Neural crest cell (in vitro differentiated cells): ENCODE measurements around the gene SH3TC1. TPM values are rescaled to one million over a fixed set of nuclear protein-coding genes. Genes with fewer than 3 reads are reported as not detected.

Source experiments
- DNase-seq: peaks from one replicate; pipeline ENCODE4 v3.0.0; 2021; ENCODE audit warnings: low read depth, mixed read lengths, low spot score
- H3K27ac Mint-ChIP-seq: one replicate; pipeline ENCODE4 v1.8.0; 2021; ENCODE audit warnings: mild to moderate bottlenecking, mixed read lengths; ENCODE audit not compliant: unreplicated experiment
- H3K27me3 Mint-ChIP-seq: 2 replicates; pipeline ENCODE4 v1.8.0; 2021; ENCODE audit warnings: low read depth, mild to moderate bottlenecking, mixed read lengths
- H3K36me3 Mint-ChIP-seq: 2 replicates; pipeline ENCODE4 v1.8.0; 2021; ENCODE audit warnings: low read depth, mild to moderate bottlenecking, mixed read lengths
- H3K4me1 Mint-ChIP-seq: 2 replicates; pipeline ENCODE4 v1.8.0; 2021; ENCODE audit warnings: mixed read lengths
- H3K4me3 Mint-ChIP-seq: one replicate; pipeline ENCODE4 v1.8.0; 2021; ENCODE audit warnings: mild to moderate bottlenecking, mixed read lengths
- H3K9me3 Mint-ChIP-seq: 2 replicates; pipeline ENCODE4 v1.8.0; 2021; ENCODE audit warnings: mixed read lengths
- total RNA-seq: library from RNA; stranded (reverse); gene quantifications from 2 replicates; pipeline ENCODE4 v1.2.1, GENCODE V29; 2021
- TF ChIP-seq, protein P1 (sequence below): fragments of 200-600 bp; sonication (generic); conservative IDR thresholded peaks from 2 replicates; pipeline ENCODE4 v1.5.0; 2021; ENCODE audit warnings: antibody characterized with exemption, mild to moderate bottlenecking

Gene SH3TC1
- total RNA-seq, 1 donor from 2014 or later: 2.7 TPM

DNA sequence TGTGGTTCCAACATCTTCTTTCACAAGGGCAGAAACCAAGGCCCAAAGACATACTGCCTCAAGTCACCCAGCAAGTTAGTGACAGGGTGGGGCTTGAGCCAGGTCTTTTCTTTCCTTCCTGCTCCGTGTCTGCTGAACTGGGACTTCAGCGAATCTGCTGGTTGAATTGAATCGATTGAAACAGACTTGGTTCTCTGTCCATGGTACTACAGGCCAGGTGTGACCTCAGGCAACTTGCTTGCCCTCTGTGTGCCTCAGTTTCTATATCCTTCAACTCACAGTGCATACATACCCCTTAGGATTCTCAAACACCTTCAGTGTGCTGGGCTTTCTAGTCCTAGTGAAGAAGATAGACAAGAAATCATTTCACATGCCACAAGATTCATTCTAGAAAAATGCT lies 38.5 kb upstream of the SH3TC1 start:
- H3K27me3 Mint-ChIP-seq: peaks cover 34% of the 10 kb centered on the region
- H3K27ac Mint-ChIP-seq: no peak overlapping the region
- no peaks in the 10 kb centered on the region for H3K36me3 Mint-ChIP-seq
- TF ChIP-seq, protein P1, sequence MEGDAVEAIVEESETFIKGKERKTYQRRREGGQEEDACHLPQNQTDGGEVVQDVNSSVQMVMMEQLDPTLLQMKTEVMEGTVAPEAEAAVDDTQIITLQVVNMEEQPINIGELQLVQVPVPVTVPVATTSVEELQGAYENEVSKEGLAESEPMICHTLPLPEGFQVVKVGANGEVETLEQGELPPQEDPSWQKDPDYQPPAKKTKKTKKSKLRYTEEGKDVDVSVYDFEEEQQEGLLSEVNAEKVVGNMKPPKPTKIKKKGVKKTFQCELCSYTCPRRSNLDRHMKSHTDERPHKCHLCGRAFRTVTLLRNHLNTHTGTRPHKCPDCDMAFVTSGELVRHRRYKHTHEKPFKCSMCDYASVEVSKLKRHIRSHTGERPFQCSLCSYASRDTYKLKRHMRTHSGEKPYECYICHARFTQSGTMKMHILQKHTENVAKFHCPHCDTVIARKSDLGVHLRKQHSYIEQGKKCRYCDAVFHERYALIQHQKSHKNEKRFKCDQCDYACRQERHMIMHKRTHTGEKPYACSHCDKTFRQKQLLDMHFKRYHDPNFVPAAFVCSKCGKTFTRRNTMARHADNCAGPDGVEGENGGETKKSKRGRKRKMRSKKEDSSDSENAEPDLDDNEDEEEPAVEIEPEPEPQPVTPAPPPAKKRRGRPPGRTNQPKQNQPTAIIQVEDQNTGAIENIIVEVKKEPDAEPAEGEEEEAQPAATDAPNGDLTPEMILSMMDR: no peak
- H3K9me3 Mint-ChIP-seq: no peaks in the 10 kb centered on the region
- H3K4me1 Mint-ChIP-seq: peaks cover 15% of the 10 kb centered on the region
- peak overlapping the region; percentile 82 for H3K4me3 Mint-ChIP-seq
- DNase-seq: no peak

DNA sequence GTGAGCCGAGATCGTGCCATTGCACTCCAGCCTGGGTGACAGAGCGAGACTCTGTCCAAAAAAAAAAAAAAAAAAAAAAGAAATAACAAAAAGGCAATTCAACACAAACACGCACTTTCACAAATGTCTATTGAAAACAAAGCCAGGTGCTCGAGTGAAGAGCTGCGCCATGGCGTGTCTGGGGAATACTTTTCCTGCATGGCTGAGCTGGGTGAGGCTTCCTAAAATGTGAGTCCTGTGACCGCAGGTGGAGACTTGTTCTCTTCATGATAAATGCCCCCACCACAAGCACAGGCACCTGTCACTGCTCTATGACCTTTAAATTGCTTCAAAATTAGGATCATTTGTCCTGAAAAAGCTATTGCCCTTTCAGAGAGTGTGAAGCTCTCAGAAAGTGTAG lies 36.5 kb upstream of the SH3TC1 start:
- Mint-ChIP-seq H3K27ac (no peak overlapping the region), H3K9me3 (no peaks in the 10 kb centered on the region), H3K4me3 (no peak overlapping the region), H3K36me3 (no peaks in the 10 kb centered on the region), H3K27me3 (peaks cover 16% of the 10 kb centered on the region), H3K4me1 (peaks cover 16% of the 10 kb centered on the region)
- no peak for DNase-seq
- TF ChIP-seq, protein P1: no peak

DNA sequence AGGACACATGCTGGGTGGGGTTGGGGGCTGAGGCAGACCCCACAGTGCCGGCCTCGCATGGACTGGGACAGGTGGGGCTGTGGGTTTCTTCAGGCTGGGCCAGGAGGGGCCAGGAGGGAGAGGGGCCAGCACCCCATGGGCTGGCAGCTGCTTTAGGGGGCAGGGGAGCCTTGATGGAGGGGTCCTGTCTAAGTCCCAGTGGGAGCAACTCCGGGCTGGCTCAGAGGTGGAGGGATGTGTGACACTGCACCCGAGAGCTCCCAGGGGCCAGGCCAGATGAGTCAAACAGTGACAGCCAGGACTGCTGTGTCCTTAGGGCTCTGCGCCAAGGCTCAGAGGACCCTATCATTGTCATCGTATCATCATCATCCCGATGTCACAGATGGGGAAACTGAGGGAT lies 36.1 kb upstream of the SH3TC1 start:
- no peak overlapping the region for H3K4me3 Mint-ChIP-seq
- DNase-seq: no peak
- H3K36me3 Mint-ChIP-seq: no peaks in the 10 kb centered on the region
- peaks cover 19% of the 10 kb centered on the region for H3K4me1 Mint-ChIP-seq
- H3K27me3 Mint-ChIP-seq: peaks cover 13% of the 10 kb centered on the region
- H3K9me3 Mint-ChIP-seq: no peaks in the 10 kb centered on the region
- no peak overlapping the region for H3K27ac Mint-ChIP-seq
- TF ChIP-seq, protein P1: no peak

DNA sequence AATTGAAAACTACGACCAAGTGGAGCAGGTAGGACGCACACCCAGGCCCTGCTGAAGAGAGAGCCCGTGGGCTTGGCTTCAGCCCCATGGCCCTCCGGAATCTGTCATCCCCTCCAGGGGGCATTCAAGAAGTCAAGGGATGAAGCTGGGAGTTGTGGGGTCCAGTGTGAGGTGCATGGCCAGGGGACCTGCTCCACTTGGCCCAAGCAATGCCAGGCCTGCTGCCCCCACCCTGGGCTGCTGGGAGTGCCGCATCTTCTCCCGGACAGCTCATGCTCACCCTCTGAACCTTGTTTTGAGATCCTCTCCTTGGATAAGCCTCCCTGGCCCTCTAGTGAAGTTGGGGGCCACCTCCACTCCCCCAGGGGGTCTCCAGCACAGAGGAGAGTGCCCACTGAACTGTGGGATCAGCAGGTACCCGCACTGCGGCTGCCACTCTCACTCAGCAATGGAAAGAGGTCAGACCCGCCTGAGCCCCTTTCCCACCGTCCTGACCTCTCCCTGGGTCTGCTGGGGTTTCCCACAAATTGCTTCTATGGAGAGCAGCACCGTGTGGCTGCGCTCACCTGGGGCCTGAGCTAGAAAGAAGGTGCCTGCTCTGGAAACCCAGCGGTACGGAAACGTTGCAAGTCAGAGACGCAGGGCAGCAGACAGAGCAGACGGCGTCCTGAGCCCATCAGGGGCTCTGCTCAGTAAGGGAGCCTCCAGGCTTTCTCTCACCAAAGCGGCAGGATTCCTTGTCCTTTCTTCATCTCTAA lies 35.5 kb upstream of the SH3TC1 start:
- no peak for DNase-seq
- H3K4me1 Mint-ChIP-seq: peaks cover 19% of the 10 kb centered on the region
- no peaks in the 10 kb centered on the region for H3K9me3 Mint-ChIP-seq
- TF ChIP-seq, protein P1: no peak
- H3K27ac Mint-ChIP-seq: no peak overlapping the region
- no peak overlapping the region for H3K4me3 Mint-ChIP-seq
- no peaks in the 10 kb centered on the region for H3K36me3 Mint-ChIP-seq
- H3K27me3 Mint-ChIP-seq: peaks cover 13% of the 10 kb centered on the region

DNA sequence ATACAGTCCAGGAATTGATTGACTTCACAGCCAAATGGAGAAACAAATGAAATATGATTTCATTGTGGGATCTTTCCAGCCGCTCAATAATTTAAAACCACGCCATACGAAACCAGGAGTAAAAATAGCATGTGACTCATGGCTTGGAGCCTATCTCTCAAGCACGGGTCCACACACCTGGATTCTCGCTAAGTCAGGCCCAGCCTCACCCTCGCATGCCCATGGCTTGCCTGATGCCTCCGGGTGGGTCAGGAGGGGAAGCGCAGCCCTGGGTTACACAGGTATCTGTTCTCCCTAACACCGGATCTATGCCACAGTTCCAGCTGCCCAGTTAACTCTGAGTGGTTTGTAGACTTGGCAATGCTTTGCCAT lies 34.9 kb upstream of the SH3TC1 start:
- H3K4me3 Mint-ChIP-seq: no peak overlapping the region
- no peak for DNase-seq
- TF ChIP-seq, protein P1: no peak
- no peaks in the 10 kb centered on the region for H3K36me3 Mint-ChIP-seq
- H3K4me1 Mint-ChIP-seq: peaks cover 14% of the 10 kb centered on the region
- H3K27me3 Mint-ChIP-seq: peaks cover 9% of the 10 kb centered on the region
- H3K27ac Mint-ChIP-seq: peak overlapping the region; percentile 38
- no peaks in the 10 kb centered on the region for H3K9me3 Mint-ChIP-seq
